Psoas muscle (tissue), 8 donors: ENCODE data around the gene PIGH. TPM values are rescaled to one million over a fixed set of nuclear protein-coding genes. Genes with fewer than 3 reads are reported as not detected.

ENCODE experiments used
- ATAC-seq, 4 donors: fragments of 200-7000 bp; cut with Tn5 transposase; one replicate each; pipeline ENCODE4 v1.9.1; 2020; ENCODE audit warnings: moderate library complexity in 3 of 4, mild to moderate bottlenecking in 2 of 4
- DNase-seq, 2 donors: peaks; one replicate each; pipeline ENCODE4 v3.0.0-alpha.2; 2020
- H3K27ac ChIP-seq: fragments of 200-600 bp; one replicate; pipeline ENCODE4 v1.8.0; 2022
- H3K27me3 ChIP-seq, 3 donors: fragments of 200-600 bp in 1 of 3; one replicate each; pipeline versions ENCODE4 v1.6.1 to v1.8.0; 2013 to 2022; ENCODE audit warnings: low read length in 2 of 3, mild to moderate bottlenecking in 2 of 3, moderate library complexity in 1 of 3; ENCODE audit not compliant: insufficient read depth in 3 of 3
- H3K36me3 ChIP-seq, 2 donors: fragments of 200-600 bp in 1 of 2; one replicate each; pipeline versions ENCODE4 v1.6.1 to v1.8.0; 2013 to 2022; ENCODE audit warnings: low read depth in 1 of 2, mild to moderate bottlenecking in 1 of 2, moderate library complexity in 1 of 2; ENCODE audit not compliant: insufficient read depth in 1 of 2
- H3K4me1 ChIP-seq: fragments of 200-600 bp; one replicate; pipeline ENCODE4 v1.8.0; 2022
- H3K4me3 ChIP-seq: fragments of 200-600 bp; one replicate; pipeline ENCODE4 v1.8.0; 2022; ENCODE audit warnings: mild to moderate bottlenecking
- H3K9me3 ChIP-seq: fragments of 200-600 bp; one replicate; pipeline ENCODE4 v1.8.0; 2022
- CTCF ChIP-seq: fragments of 200-600 bp; IDR thresholded peaks from one replicate; pipeline ENCODE4 v1.8.0; 2022; ENCODE audit warnings: antibody characterized with exemption
- WGBS, 3 donors: extraction: QIAGEN DNeasy Blood & Tissue Kit; methylation state at CpG; one replicate each; pipeline versions ENCODE4 v1.1.6 to v1.1.7; 2013; 5-methylcytosine and 5-hydroxymethylcytosine counted together
- intact Hi-C, 2 donors: fragments of 100-400 bp; cut with DNase I; formaldehyde crosslinking; loops; one replicate each; pipeline versions ENCODE4 v1.11.0 to v1.14.2; 2022
- polyA plus RNA-seq, 3 donors: library from polyadenylated mRNA; stranded (reverse); fragments of 200-250 nt; gene quantifications; one replicate each; pipeline ENCODE4 v1.2.3, GENCODE V29; 2013
- total RNA-seq, 4 donors: library from RNA; stranded (reverse); fragmentation: NEBNext Ultra II Directional in 2 of 4; extraction: Animal tissue kit (Norgen Biotek cat#: 25700) in 2 of 4; gene quantifications; one replicate each; pipeline versions ENCODE4 v1.2.1 to v1.2.4, GENCODE V29; 2021 to 2023
- donor health status: healthy with polysubstance abuse.
- donor health status: DM: no; HTN: no; CAD: no; lungs with moderate emphysema.
- donor health status: Bipolar disorder and iron deficiency.
- donor health status: healthy.
- donor health status: DM: yes; HTN: yes; CAD: no.
- donor health status: DM: no; HTN: no; CAD: no.
- donor health status: DM: no; HTN: no; CAD: no.
- donor health status: DM: yes; HTN: yes; CAD: no.

The PIGH gene
- total and polyA plus RNA-seq, 7 donors: 12.3 to 50.6 (median 25.2) TPM

- H3K9me3 ChIP-seq: no peaks in the 10 kb centered on the region
- H3K27ac ChIP-seq: peak overlapping the region; percentile 71
- peaks cover 9 to 24% of the 10 kb centered on the region in 2 donors for H3K36me3 ChIP-seq
- 68 to 93% (median 84%) methylated on average over 1 of the region's 1 CpG for WGBS, 3 donors
- no peaks in the 10 kb centered on the region for H3K4me1 ChIP-seq
- no peak for DNase-seq
- intact Hi-C loops: no loop called here
- no peak overlapping the region for H3K4me3 ChIP-seq
- no peak for TF ChIP-seq CTCF
- no peaks in the 10 kb centered on the region for H3K27me3 ChIP-seq
- ATAC-seq: peak in 1 of 4 donors; percentile 20
Measured at GRCh38 chr14:67643713-67644112, 43.6 kb upstream of the PIGH start.

GRCh38 chr14:67641902-67642749 is 42.1 kb upstream of the PIGH start:
- peaks cover 4 to 8% of the 10 kb centered on the region in 2 donors for H3K36me3 ChIP-seq
- H3K4me1 ChIP-seq: no peaks in the 10 kb centered on the region
- 69 to 84% (median 77%) methylated on average over 5 of the region's 5 CpGs for WGBS, 3 donors
- TF ChIP-seq CTCF: no peak
- no peaks in the 10 kb centered on the region for H3K27me3 ChIP-seq
- H3K9me3 ChIP-seq: no peaks in the 10 kb centered on the region
- intact Hi-C loops: no loop called here
- H3K4me3 ChIP-seq: no peak overlapping the region
- ATAC-seq: no peak
- H3K27ac ChIP-seq: no peak overlapping the region
- DNase-seq: no peak

GRCh38 chr14:67641480-67641879 is 41.4 kb upstream of the PIGH start:
- WGBS, 3 donors: 92 to 98% (median 96%) methylated on average over 1 of the region's 1 CpG
- DNase-seq (no peak), ATAC-seq (no peak)
- intact Hi-C loops: no loop called here
- no peaks in the 10 kb centered on the region for H3K27me3 ChIP-seq
- no peak overlapping the region for H3K27ac ChIP-seq
- no peaks in the 10 kb centered on the region for H3K4me1 ChIP-seq
- peaks cover 2 to 4% of the 10 kb centered on the region in 2 donors for H3K36me3 ChIP-seq
- TF ChIP-seq CTCF: no peak
- no peaks in the 10 kb centered on the region for H3K9me3 ChIP-seq
- no peak overlapping the region for H3K4me3 ChIP-seq

GRCh38 chr14:67638642-67639041 is 38.6 kb upstream of the PIGH start:
- H3K27ac ChIP-seq: no peak overlapping the region
- DNase-seq (no peak), ATAC-seq (no peak)
- peaks cover 0 to 5% of the 10 kb centered on the region in 2 donors for H3K36me3 ChIP-seq
- intact Hi-C loops: no loop called here
- no peak for TF ChIP-seq CTCF
- H3K9me3 ChIP-seq: no peaks in the 10 kb centered on the region
- 46 to 74% (median 55%) methylated on average over 3 of the region's 3 CpGs for WGBS, 3 donors
- H3K27me3 ChIP-seq: no peaks in the 10 kb centered on the region
- no peak overlapping the region for H3K4me3 ChIP-seq
- H3K4me1 ChIP-seq: peaks cover 4% of the 10 kb centered on the region
